ENCODE data around the gene CTSA. TPM values are rescaled to one million over a fixed set of nuclear protein-coding genes. Genes with fewer than 3 reads are reported as not detected.

Gene CTSA
- total and polyA plus RNA-seq, 7 donors = 41.3 to 59.8 (median 47.8) TPM

DNA sequence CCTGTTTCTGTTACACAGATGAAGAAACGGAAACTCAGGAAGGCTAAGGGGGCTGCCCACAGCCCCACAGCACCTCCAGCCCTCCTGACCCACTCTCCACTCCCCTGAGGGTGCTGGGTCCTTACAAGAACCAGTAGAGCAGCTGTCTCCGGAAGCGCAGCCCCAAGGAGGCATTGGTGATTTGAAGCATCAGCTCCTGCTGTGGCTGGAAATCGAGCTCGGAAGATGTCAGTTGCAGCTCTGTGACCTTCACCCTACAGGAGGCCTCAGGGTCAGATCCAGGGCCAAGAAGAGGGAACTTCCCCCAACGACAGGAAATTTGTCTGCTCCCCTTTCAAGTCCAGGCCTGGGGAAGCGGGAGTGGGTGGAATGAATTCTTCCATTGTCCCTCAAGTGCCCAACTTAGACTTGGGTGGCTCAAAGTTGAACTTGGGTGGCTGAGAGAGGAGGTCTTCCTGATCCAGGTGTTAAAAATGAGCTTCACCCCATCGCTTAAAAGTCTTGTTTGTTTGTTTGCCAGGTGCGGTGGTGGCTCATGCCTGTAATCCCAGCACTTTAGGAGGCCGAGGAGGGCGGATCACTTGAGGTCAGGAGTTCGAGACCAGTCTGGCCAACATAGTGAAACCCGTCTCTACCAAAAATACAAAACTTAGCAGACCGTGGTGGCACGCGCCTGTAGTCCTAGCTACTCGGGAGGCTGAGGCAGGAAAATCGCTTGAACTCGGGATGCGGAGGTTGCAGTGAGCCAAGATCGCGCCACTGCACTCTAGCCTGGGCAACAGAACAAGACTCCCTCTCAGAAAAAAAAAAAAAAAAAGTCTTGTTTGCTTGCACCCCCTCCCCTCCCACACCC is 18.9 kb downstream of the CTSA start:
- Histone ChIP-seq H3K9me3 (no peaks in the 10 kb centered on the region), H3K27me3 (ENCODE audit: insufficient read depth in 3 of 3, low read length in 2 of 3) (peaks cover 0 to 17% (median 4%) of the 10 kb centered on the region in 3 donors), H3K4me1 (peaks cover 12% of the 10 kb centered on the region), H3K36me3 (ENCODE audit: insufficient read depth in 1 of 2, low read depth in 1 of 2) (peaks cover 0 to 7% of the 10 kb centered on the region in 2 donors), H3K4me3 (peak overlapping the region; percentile 65), H3K27ac (no peak overlapping the region)
- intact Hi-C loops (cut with DNase I) = no loop called here
- no peak for DNase-seq
- no peak for ATAC-seq
- WGBS, 3 donors = 77 to 81% (median 79%) methylated on average over 21 to 22 of the region's 22 CpGs
- TF ChIP-seq CTCF (IDR thresholded peaks at IDR 0.05) = no peak

- TF ChIP-seq CTCF (IDR thresholded peaks at IDR 0.05) = no peak
- ATAC-seq (peak; percentile 83 to 89 (median 87)), DNase-seq (peak; percentile 95 to 97)
- H3K27me3 ChIP-seq (ENCODE audit: insufficient read depth in 3 of 3, low read length in 2 of 3) = peaks cover 0 to 17% (median 4%) of the 10 kb centered on the region in 3 donors
- WGBS, 3 donors = 6 to 8% (median 8%) methylated on average over 43 of the region's 43 CpGs
- no peaks in the 10 kb centered on the region for H3K9me3 ChIP-seq
- intact Hi-C loops (cut with DNase I) = no loop called here
- peaks cover 12% of the 10 kb centered on the region for H3K4me1 ChIP-seq
- peak overlapping the region; percentile 65 for H3K27ac ChIP-seq
- peak overlapping the region; percentile 65 for H3K4me3 ChIP-seq
- H3K36me3 ChIP-seq (ENCODE audit: insufficient read depth in 1 of 2, low read depth in 1 of 2) = peaks cover 0 to 3% of the 10 kb centered on the region in 2 donors
Observed at GRCh38 chr20:45910670-45911485, 19.7 kb downstream of the CTSA start.

DNA sequence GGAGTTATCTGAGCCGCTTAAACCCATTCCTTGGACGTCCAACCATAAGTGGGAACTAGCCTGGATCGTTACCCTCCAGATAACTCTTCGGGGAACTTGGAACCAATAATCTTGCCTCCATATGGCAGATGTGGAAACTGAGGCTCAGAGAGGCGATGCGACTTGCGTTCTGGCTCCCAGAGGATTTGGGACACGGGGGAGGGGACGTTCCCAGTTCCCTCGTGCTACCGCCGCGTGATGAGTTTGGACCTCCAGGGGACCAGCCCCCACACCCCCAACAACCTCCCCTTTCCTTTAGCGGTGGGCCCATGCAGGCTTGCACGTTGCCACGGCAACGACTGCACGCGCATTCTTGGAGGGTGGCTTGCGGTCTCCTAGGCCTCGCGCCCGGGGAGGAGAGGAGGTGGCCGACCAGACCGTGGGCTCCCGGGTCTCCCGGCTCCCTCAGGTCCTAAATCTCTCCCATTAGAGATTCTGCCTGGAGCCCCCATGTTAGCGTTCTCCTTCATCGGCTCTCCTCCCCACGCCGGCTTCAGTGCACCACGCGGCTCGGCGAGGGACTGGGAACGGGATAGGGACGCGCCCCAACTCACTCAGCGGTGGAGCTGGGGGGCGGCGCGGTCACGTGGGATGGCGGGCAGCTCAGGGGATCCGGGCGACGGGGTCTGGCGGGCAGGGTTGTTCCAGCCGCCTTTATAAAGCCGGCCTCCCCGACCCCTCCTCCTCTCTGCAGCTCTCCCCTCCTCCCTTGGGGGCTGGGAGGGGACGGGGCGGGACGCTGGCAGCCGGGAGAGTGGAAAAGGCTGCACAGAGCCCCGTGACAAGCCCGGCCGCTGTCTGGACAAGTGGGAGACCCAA is 20.6 kb downstream of the CTSA start, which contains the start of gene PLTP:
Gene PLTP, minus strand, starts transcription at position 670 of the 858 bp plus-strand sequence. CDS start 703 bp downstream, outside the sequence.
- peak within 1 kb of the TSS; percentile 65 for H3K4me3 ChIP-seq
- peaks cover 12% of the 10 kb centered on the region for H3K4me1 ChIP-seq
- peaks cover 0 to 17% (median 4%) of the 10 kb centered on the region in 3 donors for H3K27me3 ChIP-seq (ENCODE audit: insufficient read depth in 3 of 3, low read length in 2 of 3)
- 1% methylated on average over 47 to 58 of the region's 58 CpGs for WGBS, 3 donors
- ATAC-seq = peak; percentile 34 to 55 (median 37)
- H3K27ac ChIP-seq = peak within 1 kb of the TSS; percentile 65
- peak; percentile 75 to 82 for DNase-seq
- no peaks in the 10 kb centered on the region for H3K36me3 ChIP-seq (ENCODE audit: insufficient read depth in 1 of 2, low read depth in 1 of 2)
- H3K9me3 ChIP-seq = no peaks in the 10 kb centered on the region
- no peak for TF ChIP-seq CTCF (IDR thresholded peaks at IDR 0.05)
- intact Hi-C loops (cut with DNase I) = no loop called here

- WGBS, 3 donors = 20 to 22% (median 21%) methylated on average over 4 of the region's 4 CpGs
- Histone ChIP-seq H3K9me3 (no peaks in the 10 kb centered on the region), H3K4me3 (peak overlapping the region; percentile 65), H3K4me1 (peaks cover 12% of the 10 kb centered on the region), H3K27ac (peak overlapping the region; percentile 65), H3K27me3 (ENCODE audit: insufficient read depth in 3 of 3, low read length in 2 of 3) (peaks cover 0 to 17% (median 4%) of the 10 kb centered on the region in 3 donors), H3K36me3 (ENCODE audit: insufficient read depth in 1 of 2, low read depth in 1 of 2) (no peaks in the 10 kb centered on the region)
- TF ChIP-seq CTCF (IDR thresholded peaks at IDR 0.05) = no peak
- ATAC-seq (no peak), DNase-seq (no peak)
- intact Hi-C loops (cut with DNase I) = no loop called here
Observed at GRCh38 chr20:45912344-45912682, 21.2 kb downstream of the CTSA start.
